Lower leg skin (tissue), 3 donors: ENCODE data around the gene LCN15.

Source experiments
- CTCF ChIP-seq, 3 donors: fragments of 450-650 bp; IDR thresholded peaks; one replicate each; pipeline ENCODE4 v1.5.1; 2016; ENCODE audit warnings: antibody characterized with exemption in 3 of 3, mild to moderate bottlenecking in 3 of 3, moderate library complexity in 2 of 3
- POLR2A ChIP-seq, 2 donors: fragments of 450-650 bp; IDR thresholded peaks; one replicate each; pipeline ENCODE4 v1.6.1; 2016 to 2017; ENCODE audit warnings: antibody characterized with exemption in 2 of 2, mild to moderate bottlenecking in 1 of 2, moderate library complexity in 1 of 2

GRCh38 chr9:136739509-136739908, 24.8 kb downstream of the LCN15 start:
- TF ChIP-seq POLR2A (IDR thresholded peaks at IDR 0.05) (no peak), CTCF (IDR thresholded peaks at IDR 0.05) (no peak)
